SK-N-SH treated with all-trans-retinoic acid at 6 μM for 48 hours (cell line): Measurements from ENCODE around the gene PSTPIP2.

ENCODE experiments used
- ATAC-seq: fragments of 200-7000 bp; cut with Tn5 transposase; 3 replicates; pipeline ENCODE4 v1.9.1; 2020; ENCODE audit warnings: mild to moderate bottlenecking, moderate library complexity
- ARNTL ChIP-seq: fragments of 450-650 bp; formaldehyde crosslinking; IDR thresholded peaks from 2 replicates; pipeline ENCODE4 v1.5.0; 2020; ENCODE audit warnings: low read depth, mild to moderate bottlenecking, moderate library complexity, borderline replicate concordance
- BACH2 ChIP-seq: fragments of 250-450 bp; sonication (Bioruptor Pico); IDR thresholded peaks from 2 replicates; pipeline ENCODE4 v1.9.0; 2021; ENCODE audit warnings: mild to moderate bottlenecking, borderline replicate concordance
- CSDC2 ChIP-seq: fragments of 250-450 bp; sonication (Bioruptor Pico); IDR thresholded peaks from 2 replicates; pipeline ENCODE4 v1.5.0; 2020; ENCODE audit warnings: mild to moderate bottlenecking, moderate library complexity
- CSRNP3 ChIP-seq: fragments of 250-450 bp; sonication (Bioruptor Pico); IDR thresholded peaks from 2 replicates; pipeline ENCODE4 v1.5.1; 2021; ENCODE audit warnings: mild to moderate bottlenecking, moderate library complexity
- ESRRG ChIP-seq: fragments of 250-450 bp; sonication (Bioruptor Pico); IDR thresholded peaks from 2 replicates; pipeline ENCODE4 v1.6.1; 2021; ENCODE audit warnings: mild to moderate bottlenecking
- GLIS3 ChIP-seq: fragments of 250-450 bp; sonication (Bioruptor Pico); IDR thresholded peaks from 2 replicates; pipeline ENCODE4 v1.5.0; 2020; ENCODE audit warnings: mild to moderate bottlenecking, moderate library complexity
- ISL1 ChIP-seq: fragments of 250-450 bp; sonication (Bioruptor Pico); IDR thresholded peaks from 2 replicates; pipeline ENCODE4 v2.1.2; 2022; ENCODE audit warnings: mild to moderate bottlenecking, moderate library complexity
- OSR1 ChIP-seq: fragments of 250-450 bp; sonication (Bioruptor Pico); IDR thresholded peaks from 2 replicates; pipeline ENCODE4 v1.8.0; 2022; ENCODE audit warnings: moderate library complexity, mild to moderate bottlenecking, inconsistent platforms
- PPARA ChIP-seq: fragments of 250-450 bp; sonication (Bioruptor Pico); IDR thresholded peaks from 2 replicates; pipeline ENCODE4 v1.5.0; 2020; ENCODE audit warnings: mild to moderate bottlenecking, borderline replicate concordance
- RARB ChIP-seq: fragments of 250-450 bp; sonication (Bioruptor Pico); IDR thresholded peaks from 2 replicates; pipeline ENCODE4 v1.8.0; 2021; ENCODE audit warnings: mild to moderate bottlenecking, moderate library complexity
- SNAI2 ChIP-seq: fragments of 250-450 bp; sonication (Bioruptor Pico); IDR thresholded peaks from 2 replicates; pipeline ENCODE4 v1.5.0; 2020; ENCODE audit warnings: mild to moderate bottlenecking, moderate library complexity
- TCF4 ChIP-seq: fragments of 250-450 bp; sonication (Bioruptor Pico); IDR thresholded peaks from 2 replicates; pipeline ENCODE4 v1.8.0; 2021; ENCODE audit warnings: mild to moderate bottlenecking, moderate library complexity, borderline replicate concordance
- TOX ChIP-seq: fragments of 250-450 bp; sonication (Bioruptor Pico); IDR thresholded peaks from 2 replicates; pipeline ENCODE4 v1.8.0; 2021; ENCODE audit warnings: mild to moderate bottlenecking, moderate library complexity, borderline replicate concordance
- ZC3H10 ChIP-seq: fragments of 250-450 bp; sonication (Bioruptor Pico); IDR thresholded peaks from 2 replicates; pipeline ENCODE4 v1.5.1; 2021; ENCODE audit warnings: mild to moderate bottlenecking, moderate library complexity
- ZFP3 ChIP-seq: fragments of 250-450 bp; sonication (Bioruptor Pico); IDR thresholded peaks from 2 replicates; pipeline ENCODE4 v1.5.0; 2020; ENCODE audit warnings: mild to moderate bottlenecking, moderate library complexity
- ZFP30 ChIP-seq: fragments of 450-650 bp; formaldehyde crosslinking; IDR thresholded peaks from 2 replicates; pipeline ENCODE4 v1.5.0; 2022; ENCODE audit warnings: mild to moderate bottlenecking, moderate library complexity
- ZNF565 ChIP-seq: fragments of 450-650 bp; formaldehyde crosslinking; conservative IDR thresholded peaks from 2 replicates; pipeline ENCODE4 v1.5.0; 2020; ENCODE audit warnings: low read depth, mild to moderate bottlenecking, moderate library complexity
- ZNF70 ChIP-seq: fragments of 450-650 bp; formaldehyde crosslinking; IDR thresholded peaks from 2 replicates; pipeline ENCODE4 v1.5.0; 2020; ENCODE audit warnings: mild to moderate bottlenecking, moderate library complexity
- ZNF8 ChIP-seq: fragments of 450-650 bp; formaldehyde crosslinking; IDR thresholded peaks from 2 replicates; pipeline ENCODE4 v1.5.0; 2020; ENCODE audit warnings: mild to moderate bottlenecking, moderate library complexity
- TF ChIP-seq, protein P1 (sequence below): fragments of 250-450 bp; sonication (Bioruptor Pico); IDR thresholded peaks from 2 replicates; pipeline ENCODE4 v1.5.1; 2020; ENCODE audit warnings: low read depth, mild to moderate bottlenecking, moderate library complexity
- TF ChIP-seq, protein P2 (sequence below): fragments of 250-450 bp; sonication (Bioruptor Pico); IDR thresholded peaks from 2 replicates; pipeline ENCODE4 v1.8.0; 2020; ENCODE audit warnings: mild to moderate bottlenecking, moderate library complexity, borderline replicate concordance

PSTPIP2 gene

GRCh38 chr18:45978084-45978483 lies 94.0 kb downstream of the PSTPIP2 start:
- no peak for TF ChIP-seq ZC3H10 (CRISPR knock-in tag)
- no peak for TF ChIP-seq ZNF8
- no peak for TF ChIP-seq ZNF565
- TF ChIP-seq CSDC2, result no peak
- TF ChIP-seq TCF4 (CRISPR knock-in tag), result no peak
- no peak for TF ChIP-seq ZFP30
- TF ChIP-seq SNAI2 (CRISPR knock-in tag), result no peak
- TF ChIP-seq RARB (CRISPR knock-in tag), result no peak
- TF ChIP-seq, protein P1, sequence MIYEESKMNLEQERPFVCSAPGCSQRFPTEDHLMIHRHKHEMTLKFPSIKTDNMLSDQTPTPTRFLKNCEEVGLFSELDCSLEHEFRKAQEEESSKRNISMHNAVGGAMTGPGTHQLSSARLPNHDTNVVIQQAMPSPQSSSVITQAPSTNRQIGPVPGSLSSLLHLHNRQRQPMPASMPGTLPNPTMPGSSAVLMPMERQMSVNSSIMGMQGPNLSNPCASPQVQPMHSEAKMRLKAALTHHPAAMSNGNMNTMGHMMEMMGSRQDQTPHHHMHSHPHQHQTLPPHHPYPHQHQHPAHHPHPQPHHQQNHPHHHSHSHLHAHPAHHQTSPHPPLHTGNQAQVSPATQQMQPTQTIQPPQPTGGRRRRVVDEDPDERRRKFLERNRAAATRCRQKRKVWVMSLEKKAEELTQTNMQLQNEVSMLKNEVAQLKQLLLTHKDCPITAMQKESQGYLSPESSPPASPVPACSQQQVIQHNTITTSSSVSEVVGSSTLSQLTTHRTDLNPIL, result no peak
- TF ChIP-seq GLIS3 (CRISPR knock-in tag), result no peak
- no peak for TF ChIP-seq TOX (CRISPR knock-in tag)
- TF ChIP-seq, protein P2, sequence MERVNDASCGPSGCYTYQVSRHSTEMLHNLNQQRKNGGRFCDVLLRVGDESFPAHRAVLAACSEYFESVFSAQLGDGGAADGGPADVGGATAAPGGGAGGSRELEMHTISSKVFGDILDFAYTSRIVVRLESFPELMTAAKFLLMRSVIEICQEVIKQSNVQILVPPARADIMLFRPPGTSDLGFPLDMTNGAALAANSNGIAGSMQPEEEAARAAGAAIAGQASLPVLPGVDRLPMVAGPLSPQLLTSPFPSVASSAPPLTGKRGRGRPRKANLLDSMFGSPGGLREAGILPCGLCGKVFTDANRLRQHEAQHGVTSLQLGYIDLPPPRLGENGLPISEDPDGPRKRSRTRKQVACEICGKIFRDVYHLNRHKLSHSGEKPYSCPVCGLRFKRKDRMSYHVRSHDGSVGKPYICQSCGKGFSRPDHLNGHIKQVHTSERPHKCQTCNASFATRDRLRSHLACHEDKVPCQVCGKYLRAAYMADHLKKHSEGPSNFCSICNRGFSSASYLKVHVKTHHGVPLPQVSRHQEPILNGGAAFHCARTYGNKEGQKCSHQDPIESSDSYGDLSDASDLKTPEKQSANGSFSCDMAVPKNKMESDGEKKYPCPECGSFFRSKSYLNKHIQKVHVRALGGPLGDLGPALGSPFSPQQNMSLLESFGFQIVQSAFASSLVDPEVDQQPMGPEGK (CRISPR knock-in tag), result no peak
- no peak for TF ChIP-seq PPARA (CRISPR knock-in tag)
- no peak for TF ChIP-seq ESRRG (CRISPR knock-in tag)
- TF ChIP-seq ZFP3, result no peak
- TF ChIP-seq BACH2 (CRISPR knock-in tag), result no peak
- no peak for TF ChIP-seq CSRNP3 (CRISPR knock-in tag)
- TF ChIP-seq ISL1 (CRISPR knock-in tag), result no peak
- no peak for TF ChIP-seq ARNTL (CRISPR knock-in tag)
- TF ChIP-seq, all 23 proteins: peak for 0
- ATAC-seq, result no peak

- no peak for TF ChIP-seq GLIS3 (CRISPR knock-in tag)
- no peak for TF ChIP-seq PPARA (CRISPR knock-in tag)
- TF ChIP-seq TOX (CRISPR knock-in tag), result no peak
- TF ChIP-seq SNAI2 (CRISPR knock-in tag), result no peak
- TF ChIP-seq ZNF70 (CRISPR knock-in tag), result no peak
- no peak for ATAC-seq
Measured at GRCh38 chr18:45976974-45977373, 95.1 kb downstream of the PSTPIP2 start.

GRCh38 chr18:45976566-45976965 lies 95.5 kb downstream of the PSTPIP2 start:
- ATAC-seq, result no peak
- TF ChIP-seq CSRNP3 (CRISPR knock-in tag), result no peak
- no peak for TF ChIP-seq RARB (CRISPR knock-in tag)
- no peak for TF ChIP-seq ZFP30
- no peak for TF ChIP-seq TOX (CRISPR knock-in tag)
- TF ChIP-seq SNAI2 (CRISPR knock-in tag), result no peak
- no peak for TF ChIP-seq ISL1 (CRISPR knock-in tag)
- no peak for TF ChIP-seq PPARA (CRISPR knock-in tag)
- no peak for TF ChIP-seq ZFP3
- no peak for TF ChIP-seq BACH2 (CRISPR knock-in tag)
- no peak for TF ChIP-seq ZNF70 (CRISPR knock-in tag)
- TF ChIP-seq, all 23 proteins: peak for 0

DNA sequence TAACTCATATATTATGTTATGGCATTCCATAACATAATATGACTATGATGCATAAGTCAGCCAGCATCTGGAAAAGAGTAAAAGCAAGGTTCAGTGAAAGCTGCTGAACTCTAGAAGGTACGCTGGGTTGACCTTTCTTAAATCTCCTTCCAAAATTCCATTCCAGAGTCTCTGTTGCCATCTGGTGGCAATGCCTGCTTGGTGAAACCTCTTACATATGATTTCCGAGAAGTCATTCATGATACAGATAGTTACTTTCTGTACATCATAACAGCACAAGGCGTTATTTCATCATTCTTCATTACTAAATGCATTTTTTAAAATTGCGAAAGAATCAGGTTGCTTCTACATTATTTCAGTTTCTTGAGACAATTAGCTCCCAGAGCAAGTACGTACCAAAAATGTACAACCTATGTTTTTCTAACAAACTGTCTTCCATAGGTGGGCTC lies 97.9 kb downstream of the PSTPIP2 start:
- peak; percentile 93 for ATAC-seq
- TF ChIP-seq, protein P2 (CRISPR knock-in tag), result no peak
- TF ChIP-seq RARB (CRISPR knock-in tag) (no peak), GLIS3 (CRISPR knock-in tag) (no peak), ZFP3 (no peak), CSDC2 (no peak), ZFP30 (no peak), ISL1 (CRISPR knock-in tag) (no peak), BACH2 (CRISPR knock-in tag) (no peak), OSR1 (CRISPR knock-in tag) (no peak), SNAI2 (CRISPR knock-in tag) (no peak), ESRRG (CRISPR knock-in tag) (no peak), ZNF8 (no peak), ZNF565 (no peak), CSRNP3 (CRISPR knock-in tag) (no peak), PPARA (CRISPR knock-in tag) (no peak)
- TF ChIP-seq, protein P1, result no peak
